T-helper 1 cell treated with Interleukin-12 subunit alpha and Interleukin-12 subunit beta and Interleukin-4 antibody, amounts not matched to agents 30 μg/mL and 1 μg/mL, for 36 hours (primary cell): ENCODE data around the gene KCTD16.

Experiments used
- H3K27ac Mint-ChIP-seq: one replicate; pipeline ENCODE4 v1.8.0; 2021; ENCODE audit warnings: mild to moderate bottlenecking, mixed read lengths
- H3K27me3 Mint-ChIP-seq: one replicate; pipeline ENCODE4 v1.8.0; 2021; ENCODE audit warnings: low read depth, mixed read lengths
- H3K36me3 Mint-ChIP-seq: one replicate; pipeline ENCODE4 v1.8.0; 2021; ENCODE audit warnings: low read depth, mixed read lengths
- H3K4me1 Mint-ChIP-seq: one replicate; pipeline ENCODE4 v1.8.0; 2021; ENCODE audit warnings: low read depth, mixed read lengths
- H3K4me3 Mint-ChIP-seq: one replicate; pipeline ENCODE4 v1.8.0; 2021; ENCODE audit warnings: mild to moderate bottlenecking, moderate library complexity, mixed read lengths
- H3K9me3 Mint-ChIP-seq: one replicate; pipeline ENCODE4 v1.8.0; 2021; ENCODE audit warnings: mixed read lengths

The KCTD16 gene

GRCh38 chr5:144462577-144462976, 291.9 kb downstream of the KCTD16 start:
- no peaks in the 10 kb centered on the region for H3K9me3 Mint-ChIP-seq
- H3K4me3 Mint-ChIP-seq, result no peak overlapping the region
- no peaks in the 10 kb centered on the region for H3K4me1 Mint-ChIP-seq
- no peaks in the 10 kb centered on the region for H3K36me3 Mint-ChIP-seq
- H3K27me3 Mint-ChIP-seq, result no peaks in the 10 kb centered on the region
- H3K27ac Mint-ChIP-seq, result no peak overlapping the region

GRCh38 chr5:144463481-144464223, 293.0 kb downstream of the KCTD16 start:
- Mint-ChIP-seq H3K36me3 (no peaks in the 10 kb centered on the region), H3K4me3 (no peak overlapping the region), H3K27ac (no peak overlapping the region), H3K27me3 (no peaks in the 10 kb centered on the region), H3K9me3 (no peaks in the 10 kb centered on the region), H3K4me1 (no peaks in the 10 kb centered on the region)

- Mint-ChIP-seq H3K9me3 (no peaks in the 10 kb centered on the region), H3K36me3 (no peaks in the 10 kb centered on the region), H3K27ac (no peak overlapping the region), H3K27me3 (no peaks in the 10 kb centered on the region), H3K4me3 (no peak overlapping the region), H3K4me1 (no peaks in the 10 kb centered on the region)
Measured at GRCh38 chr5:144464306-144464705, 293.6 kb downstream of the KCTD16 start.

- Mint-ChIP-seq H3K9me3 (no peaks in the 10 kb centered on the region), H3K4me3 (no peak overlapping the region), H3K27ac (no peak overlapping the region), H3K27me3 (no peaks in the 10 kb centered on the region), H3K36me3 (no peaks in the 10 kb centered on the region), H3K4me1 (no peaks in the 10 kb centered on the region)
Measured at GRCh38 chr5:144465441-144465840, 294.8 kb downstream of the KCTD16 start.

- Mint-ChIP-seq H3K27me3 (no peaks in the 10 kb centered on the region), H3K4me3 (no peak overlapping the region), H3K36me3 (no peaks in the 10 kb centered on the region), H3K4me1 (no peaks in the 10 kb centered on the region), H3K27ac (no peak overlapping the region), H3K9me3 (no peaks in the 10 kb centered on the region)
Measured at GRCh38 chr5:144467792-144468191, 297.1 kb downstream of the KCTD16 start.

GRCh38 chr5:144468571-144468970, 297.9 kb downstream of the KCTD16 start:
- Mint-ChIP-seq H3K27me3 (no peaks in the 10 kb centered on the region), H3K36me3 (no peaks in the 10 kb centered on the region), H3K4me3 (no peak overlapping the region), H3K27ac (no peak overlapping the region), H3K4me1 (no peaks in the 10 kb centered on the region), H3K9me3 (no peaks in the 10 kb centered on the region)

GRCh38 chr5:144469106-144469505, 298.4 kb downstream of the KCTD16 start:
- Mint-ChIP-seq H3K4me3 (no peak overlapping the region), H3K9me3 (no peaks in the 10 kb centered on the region), H3K36me3 (no peaks in the 10 kb centered on the region), H3K27ac (no peak overlapping the region), H3K4me1 (no peaks in the 10 kb centered on the region), H3K27me3 (no peaks in the 10 kb centered on the region)

GRCh38 chr5:144472221-144472620, 301.5 kb downstream of the KCTD16 start:
- H3K4me3 Mint-ChIP-seq, result no peak overlapping the region
- H3K9me3 Mint-ChIP-seq, result no peaks in the 10 kb centered on the region
- no peaks in the 10 kb centered on the region for H3K27me3 Mint-ChIP-seq
- no peak overlapping the region for H3K27ac Mint-ChIP-seq
- no peaks in the 10 kb centered on the region for H3K4me1 Mint-ChIP-seq
- no peaks in the 10 kb centered on the region for H3K36me3 Mint-ChIP-seq

GRCh38 chr5:144473650-144474049, 303.0 kb downstream of the KCTD16 start:
- no peaks in the 10 kb centered on the region for H3K9me3 Mint-ChIP-seq
- H3K4me1 Mint-ChIP-seq, result no peaks in the 10 kb centered on the region
- no peaks in the 10 kb centered on the region for H3K27me3 Mint-ChIP-seq
- no peak overlapping the region for H3K4me3 Mint-ChIP-seq
- H3K36me3 Mint-ChIP-seq, result no peaks in the 10 kb centered on the region
- no peak overlapping the region for H3K27ac Mint-ChIP-seq

GRCh38 chr5:144478565-144478964, 307.9 kb downstream of the KCTD16 start:
- H3K27ac Mint-ChIP-seq, result no peak overlapping the region
- H3K4me1 Mint-ChIP-seq, result no peaks in the 10 kb centered on the region
- no peak overlapping the region for H3K4me3 Mint-ChIP-seq
- no peaks in the 10 kb centered on the region for H3K27me3 Mint-ChIP-seq
- H3K36me3 Mint-ChIP-seq, result no peaks in the 10 kb centered on the region
- no peaks in the 10 kb centered on the region for H3K9me3 Mint-ChIP-seq

GRCh38 chr5:144481861-144482260, 311.2 kb downstream of the KCTD16 start:
- H3K36me3 Mint-ChIP-seq, result no peaks in the 10 kb centered on the region
- no peak overlapping the region for H3K4me3 Mint-ChIP-seq
- H3K27ac Mint-ChIP-seq, result no peak overlapping the region
- no peaks in the 10 kb centered on the region for H3K4me1 Mint-ChIP-seq
- no peaks in the 10 kb centered on the region for H3K27me3 Mint-ChIP-seq
- H3K9me3 Mint-ChIP-seq, result no peaks in the 10 kb centered on the region

- H3K4me1 Mint-ChIP-seq, result no peaks in the 10 kb centered on the region
- no peaks in the 10 kb centered on the region for H3K27me3 Mint-ChIP-seq
- no peak overlapping the region for H3K4me3 Mint-ChIP-seq
- no peak overlapping the region for H3K27ac Mint-ChIP-seq
- H3K36me3 Mint-ChIP-seq, result no peaks in the 10 kb centered on the region
- no peaks in the 10 kb centered on the region for H3K9me3 Mint-ChIP-seq
Measured at GRCh38 chr5:144484124-144484897, 313.6 kb downstream of the KCTD16 start.

- H3K9me3 Mint-ChIP-seq, result peaks cover 3% of the 10 kb centered on the region
- H3K27ac Mint-ChIP-seq, result no peak overlapping the region
- no peak overlapping the region for H3K4me3 Mint-ChIP-seq
- no peaks in the 10 kb centered on the region for H3K27me3 Mint-ChIP-seq
- no peaks in the 10 kb centered on the region for H3K4me1 Mint-ChIP-seq
- no peaks in the 10 kb centered on the region for H3K36me3 Mint-ChIP-seq
Measured at GRCh38 chr5:144485540-144485939, 314.9 kb downstream of the KCTD16 start.

GRCh38 chr5:144487207-144487606, 316.5 kb downstream of the KCTD16 start:
- no peaks in the 10 kb centered on the region for H3K27me3 Mint-ChIP-seq
- no peak overlapping the region for H3K27ac Mint-ChIP-seq
- peaks cover 7% of the 10 kb centered on the region for H3K9me3 Mint-ChIP-seq
- H3K36me3 Mint-ChIP-seq, result no peaks in the 10 kb centered on the region
- no peaks in the 10 kb centered on the region for H3K4me1 Mint-ChIP-seq
- no peak overlapping the region for H3K4me3 Mint-ChIP-seq

GRCh38 chr5:144487761-144488160, 317.1 kb downstream of the KCTD16 start:
- Mint-ChIP-seq H3K4me1 (no peaks in the 10 kb centered on the region), H3K9me3 (peaks cover 7% of the 10 kb centered on the region), H3K27me3 (no peaks in the 10 kb centered on the region), H3K36me3 (no peaks in the 10 kb centered on the region), H3K27ac (no peak overlapping the region), H3K4me3 (no peak overlapping the region)
